HuH-7 (cell line): ENCODE data around the gene RETREG3.
"Not testable (repeated sequence)": the region's sequence is repeated elsewhere in the genome, so short reads cannot be mapped to it uniquely, and the experiment has no call there.

Experiments used
- DNase-seq: peaks from one replicate; pipeline ENCODE4 v3.0.0; 2011; ENCODE audit warnings: low spot score

Gene RETREG3

GRCh38 chr17:42548993-42549755, 60.0 kb downstream of the RETREG3 start:
- DNase-seq = no peak

GRCh38 chr17:42548070-42548837, 60.9 kb downstream of the RETREG3 start:
- DNase-seq = peak; percentile 96

GRCh38 chr17:42547698-42548069, 61.5 kb downstream of the RETREG3 start:
- DNase-seq = no peak

- no peak for DNase-seq
These were observed 62.1 kb downstream of the RETREG3 start for GRCh38 chr17:42547001-42547461.

GRCh38 chr17:42545755-42546505, 63.2 kb downstream of the RETREG3 start:
- not testable (repeated sequence) for DNase-seq

GRCh38 chr17:42544874-42545283, 64.3 kb downstream of the RETREG3 start:
- DNase-seq = no peak

GRCh38 chr17:42543190-42544079, 65.7 kb downstream of the RETREG3 start:
- DNase-seq = no peak

- peak; percentile 50 for DNase-seq
These were observed 67.9 kb downstream of the RETREG3 start for GRCh38 chr17:42541041-42541833.

- not testable (repeated sequence) for DNase-seq
These were observed 68.6 kb downstream of the RETREG3 start for GRCh38 chr17:42540558-42540957.

- DNase-seq = no peak
These were observed 70.7 kb downstream of the RETREG3 start for GRCh38 chr17:42538482-42538881.

GRCh38 chr17:42537826-42538451, 71.2 kb downstream of the RETREG3 start:
- DNase-seq = no peak

- no peak for DNase-seq
These were observed 71.9 kb downstream of the RETREG3 start for GRCh38 chr17:42537156-42537805.

GRCh38 chr17:42536372-42537155, 72.6 kb downstream of the RETREG3 start:
- DNase-seq = peak; percentile 95

GRCh38 chr17:42536048-42536371, 73.2 kb downstream of the RETREG3 start, which contains the start of gene NAGLU:
NAGLU (plus strand) TSS chr17:42536241; CDS start chr17:42536273, 32 bp downstream.
- DNase-seq = peak; percentile 100

- no peak for DNase-seq
These were observed 73.8 kb downstream of the RETREG3 start for GRCh38 chr17:42535155-42536047.

- peak; percentile 61 for DNase-seq
These were observed 77.5 kb downstream of the RETREG3 start for GRCh38 chr17:42531455-42532354.
